Measurements from ENCODE around the gene CDC42EP2. TPM values are rescaled to one million over a fixed set of nuclear protein-coding genes. Genes with fewer than 3 reads are reported as not detected.
A peak's percentile ranks its signal among the peaks of the same experiment; 100 is the strongest.

Gene CDC42EP2
- total RNA-seq = 1 to 10 TPM; 1.3 to 1.9 (median 1.6) TPM

DNA sequence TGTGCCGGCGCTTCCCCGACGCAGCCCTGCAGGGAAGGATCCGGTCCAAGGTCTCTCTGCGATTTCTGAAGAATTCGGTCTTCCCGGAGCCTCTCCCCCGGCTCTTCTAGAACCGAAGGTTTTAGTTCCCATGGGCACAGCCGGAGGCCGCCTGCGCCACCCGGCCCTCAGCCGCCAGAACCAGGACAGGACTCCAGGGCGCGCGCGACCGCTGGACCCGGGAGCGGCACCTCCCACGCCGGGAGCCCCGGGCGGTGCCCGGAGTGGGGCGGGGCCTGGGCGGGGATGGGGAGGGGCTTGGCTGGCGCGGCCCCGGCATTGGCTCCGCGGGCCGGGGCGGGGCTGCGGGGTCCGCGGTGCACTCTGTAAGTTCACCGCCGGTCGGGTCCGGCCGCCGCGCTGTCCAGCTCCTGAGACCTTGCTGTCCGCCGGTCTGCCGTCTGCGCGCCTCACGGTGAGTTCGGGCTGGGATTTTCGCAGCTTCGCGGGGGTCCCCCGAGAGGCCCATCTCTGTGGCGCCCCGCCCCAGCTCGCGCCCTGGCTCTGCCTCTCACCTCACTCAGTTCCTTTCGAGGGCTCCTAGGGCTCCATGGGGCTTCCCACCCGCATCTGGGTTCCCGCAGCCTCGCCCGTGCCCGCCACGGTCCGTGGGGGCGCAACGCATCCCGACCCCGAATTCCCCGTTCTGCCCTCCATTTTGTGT is at the start of gene CDC42EP2:
Gene CDC42EP2, plus strand, starts transcription at position 366 of the 703 bp plus-strand sequence. CDS start 6,033 bp downstream, outside the sequence.
- H3K4me3 Mint-ChIP-seq = peak within 1 kb of the TSS; percentile 78
- H3K36me3 Mint-ChIP-seq (ENCODE audit: insufficient read depth) = no peaks in the 10 kb centered on the region
- peaks cover 9% of the 10 kb centered on the region for H3K27me3 Mint-ChIP-seq (ENCODE audit: low read depth)
- ATAC-seq (peak; percentile 92), DNase-seq (peak; percentile 70)
- H3K9me3 Mint-ChIP-seq = no peaks in the 10 kb centered on the region
- peaks cover 8% of the 10 kb centered on the region for H3K4me1 Mint-ChIP-seq (ENCODE audit: low read depth)

- DNase-seq (no peak), ATAC-seq (no peak)
- Mint-ChIP-seq H3K4me1 (ENCODE audit: low read depth) (peaks cover 22% of the 10 kb centered on the region), H3K9me3 (no peaks in the 10 kb centered on the region), H3K4me3 (no peak overlapping the region), H3K27me3 (ENCODE audit: low read depth) (peaks cover 2% of the 10 kb centered on the region), H3K36me3 (ENCODE audit: insufficient read depth) (peaks cover 22% of the 10 kb centered on the region)
Measured at GRCh38 chr11:65266210-65266609, 48.5 kb upstream of the CDC42EP2 start.

GRCh38 chr11:65274735-65275682 is 39.7 kb upstream of the CDC42EP2 start:
- H3K4me1 Mint-ChIP-seq (ENCODE audit: low read depth) = peaks cover 11% of the 10 kb centered on the region
- DNase-seq (no peak), ATAC-seq (no peak)
- no peak overlapping the region for H3K4me3 Mint-ChIP-seq
- H3K27me3 Mint-ChIP-seq (ENCODE audit: low read depth) = no peaks in the 10 kb centered on the region
- no peaks in the 10 kb centered on the region for H3K9me3 Mint-ChIP-seq
- H3K36me3 Mint-ChIP-seq (ENCODE audit: insufficient read depth) = peaks cover 28% of the 10 kb centered on the region

GRCh38 chr11:65275906-65276305 is 38.8 kb upstream of the CDC42EP2 start:
- Mint-ChIP-seq H3K4me3 (no peak overlapping the region), H3K9me3 (no peaks in the 10 kb centered on the region), H3K27me3 (ENCODE audit: low read depth) (no peaks in the 10 kb centered on the region), H3K4me1 (ENCODE audit: low read depth) (peaks cover 15% of the 10 kb centered on the region), H3K36me3 (ENCODE audit: insufficient read depth) (peaks cover 25% of the 10 kb centered on the region)
- no peak for ATAC-seq
- DNase-seq = no peak

DNA sequence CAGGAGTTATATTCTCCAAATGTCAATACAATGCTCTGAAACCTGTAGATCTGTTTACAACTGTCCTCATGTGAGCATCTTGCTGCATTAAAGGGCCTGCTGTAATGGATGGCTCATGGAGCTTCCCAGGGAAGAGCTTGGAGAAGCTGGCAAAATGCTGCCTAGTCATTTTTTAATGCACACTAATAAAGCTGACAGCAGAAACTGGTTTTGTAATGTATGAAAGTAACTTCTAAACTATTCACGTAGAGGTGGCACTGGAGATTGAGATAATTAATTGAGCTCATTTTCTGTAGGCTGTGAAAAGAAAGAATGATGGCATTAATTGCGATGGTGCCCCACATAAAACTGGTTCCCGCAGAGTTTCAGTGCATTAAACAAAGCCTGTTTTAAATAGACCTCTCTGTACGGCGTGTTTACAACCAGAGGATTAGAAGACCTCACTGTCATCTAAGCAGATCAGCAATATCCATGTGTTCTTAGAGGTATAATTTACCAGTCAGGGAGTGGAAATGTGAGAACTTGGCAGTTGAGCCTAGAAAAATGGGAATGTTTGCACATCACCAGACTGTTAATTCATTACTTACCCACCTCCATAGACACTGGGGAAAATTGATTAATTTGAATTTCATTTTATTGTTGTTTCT is 36.9 kb upstream of the CDC42EP2 start:
- H3K4me3 Mint-ChIP-seq = no peak overlapping the region
- peaks cover 36% of the 10 kb centered on the region for H3K36me3 Mint-ChIP-seq (ENCODE audit: insufficient read depth)
- H3K9me3 Mint-ChIP-seq = no peaks in the 10 kb centered on the region
- no peak for ATAC-seq
- no peaks in the 10 kb centered on the region for H3K27me3 Mint-ChIP-seq (ENCODE audit: low read depth)
- peaks cover 15% of the 10 kb centered on the region for H3K4me1 Mint-ChIP-seq (ENCODE audit: low read depth)
- no peak for DNase-seq

- DNase-seq (no peak), ATAC-seq (no peak)
- Mint-ChIP-seq H3K4me3 (no peak overlapping the region), H3K27me3 (ENCODE audit: low read depth) (no peaks in the 10 kb centered on the region), H3K36me3 (ENCODE audit: insufficient read depth) (peaks cover 36% of the 10 kb centered on the region), H3K9me3 (no peaks in the 10 kb centered on the region), H3K4me1 (ENCODE audit: low read depth) (peaks cover 15% of the 10 kb centered on the region)
Measured at GRCh38 chr11:65278356-65278755, 36.3 kb upstream of the CDC42EP2 start.

DNA sequence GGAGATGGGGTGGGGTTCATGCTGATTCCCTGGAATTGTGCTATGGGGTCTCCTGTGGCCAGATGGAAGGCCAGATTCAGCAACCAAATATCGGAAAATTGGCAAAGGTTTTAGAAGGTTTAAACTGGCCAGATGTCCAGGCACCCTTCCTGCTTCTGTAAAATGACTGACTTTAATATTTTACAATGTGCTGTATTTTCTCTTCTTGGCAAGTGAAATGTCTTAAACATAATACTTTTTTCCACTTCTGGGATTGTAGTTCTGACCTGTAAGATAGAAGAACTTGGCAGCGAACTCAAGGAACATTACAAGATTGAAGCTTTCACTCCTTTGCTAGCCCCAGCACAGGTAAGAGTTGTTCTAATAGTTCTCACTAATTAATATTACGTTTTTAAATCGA is 35.4 kb upstream of the CDC42EP2 start:
- no peak for ATAC-seq
- DNase-seq = no peak
- H3K9me3 Mint-ChIP-seq = no peaks in the 10 kb centered on the region
- H3K4me1 Mint-ChIP-seq (ENCODE audit: low read depth) = peaks cover 15% of the 10 kb centered on the region
- no peak overlapping the region for H3K4me3 Mint-ChIP-seq
- peaks cover 36% of the 10 kb centered on the region for H3K36me3 Mint-ChIP-seq (ENCODE audit: insufficient read depth)
- no peaks in the 10 kb centered on the region for H3K27me3 Mint-ChIP-seq (ENCODE audit: low read depth)

- Mint-ChIP-seq H3K27me3 (ENCODE audit: low read depth) (no peaks in the 10 kb centered on the region), H3K36me3 (ENCODE audit: insufficient read depth) (peaks cover 36% of the 10 kb centered on the region), H3K4me3 (no peak overlapping the region), H3K9me3 (no peaks in the 10 kb centered on the region), H3K4me1 (ENCODE audit: low read depth) (peaks cover 15% of the 10 kb centered on the region)
- DNase-seq = peak; percentile 20
- ATAC-seq = peak; percentile 95 to 97
Measured at GRCh38 chr11:65279741-65280440, 34.8 kb upstream of the CDC42EP2 start.

DNA sequence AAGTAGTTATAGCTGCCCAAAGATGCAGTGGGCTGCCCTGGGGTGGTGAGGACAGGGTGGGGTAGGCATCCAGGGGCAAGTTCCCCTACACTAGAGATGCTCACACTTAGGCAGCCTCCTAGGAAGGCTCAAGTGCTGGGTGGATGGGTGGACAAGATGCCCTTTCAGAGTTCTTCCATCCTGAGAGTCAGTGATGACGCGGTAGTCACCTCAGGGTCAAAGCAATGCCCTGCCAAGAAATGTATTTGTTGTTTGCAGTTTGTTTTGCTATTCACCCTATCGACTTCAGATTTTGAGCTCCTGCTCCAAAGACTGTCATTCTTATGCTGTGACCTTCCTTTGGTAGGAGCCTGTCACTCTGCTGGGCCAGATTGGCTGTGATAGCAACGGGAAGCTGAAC is 34.0 kb upstream of the CDC42EP2 start:
- Mint-ChIP-seq H3K9me3 (no peaks in the 10 kb centered on the region), H3K4me1 (ENCODE audit: low read depth) (peaks cover 15% of the 10 kb centered on the region), H3K27me3 (ENCODE audit: low read depth) (no peaks in the 10 kb centered on the region), H3K36me3 (ENCODE audit: insufficient read depth) (peaks cover 37% of the 10 kb centered on the region), H3K4me3 (no peak overlapping the region)
- no peak for DNase-seq
- ATAC-seq = no peak

DNA sequence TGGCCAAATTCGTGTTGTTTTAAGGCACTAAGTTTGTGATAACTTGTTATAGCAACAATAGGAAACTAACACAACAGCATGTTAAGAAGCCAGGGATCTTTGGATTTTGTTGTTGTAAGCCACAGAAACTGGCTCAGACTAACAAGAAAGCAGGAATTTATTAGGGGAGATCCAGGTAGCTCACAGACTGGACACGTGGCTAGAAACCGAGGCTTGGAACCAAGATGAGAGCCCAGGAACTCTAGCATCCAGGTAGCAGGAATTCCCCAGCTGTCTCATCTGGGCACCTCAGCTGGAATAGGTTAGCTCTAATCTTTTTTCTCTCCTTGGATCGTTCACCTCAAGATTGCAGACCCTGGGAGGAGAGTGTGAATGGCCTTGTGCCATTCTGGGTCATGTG is 28.0 kb upstream of the CDC42EP2 start:
- ATAC-seq (no peak), DNase-seq (no peak)
- no peaks in the 10 kb centered on the region for H3K27me3 Mint-ChIP-seq (ENCODE audit: low read depth)
- no peak overlapping the region for H3K4me3 Mint-ChIP-seq
- H3K36me3 Mint-ChIP-seq (ENCODE audit: insufficient read depth) = peaks cover 36% of the 10 kb centered on the region
- H3K9me3 Mint-ChIP-seq = no peaks in the 10 kb centered on the region
- H3K4me1 Mint-ChIP-seq (ENCODE audit: low read depth) = peaks cover 4% of the 10 kb centered on the region

GRCh38 chr11:65287601-65288000 is 27.1 kb upstream of the CDC42EP2 start:
- DNase-seq (no peak), ATAC-seq (no peak)
- Mint-ChIP-seq H3K4me1 (ENCODE audit: low read depth) (peaks cover 4% of the 10 kb centered on the region), H3K4me3 (no peak overlapping the region), H3K36me3 (ENCODE audit: insufficient read depth) (peaks cover 33% of the 10 kb centered on the region), H3K9me3 (no peaks in the 10 kb centered on the region), H3K27me3 (ENCODE audit: low read depth) (no peaks in the 10 kb centered on the region)

GRCh38 chr11:65288706-65289536 is 25.7 kb upstream of the CDC42EP2 start:
- no peak for DNase-seq
- Mint-ChIP-seq H3K36me3 (ENCODE audit: insufficient read depth) (peaks cover 37% of the 10 kb centered on the region), H3K4me1 (ENCODE audit: low read depth) (peaks cover 4% of the 10 kb centered on the region), H3K4me3 (no peak overlapping the region), H3K27me3 (ENCODE audit: low read depth) (no peaks in the 10 kb centered on the region), H3K9me3 (no peaks in the 10 kb centered on the region)
- ATAC-seq = no peak

DNA sequence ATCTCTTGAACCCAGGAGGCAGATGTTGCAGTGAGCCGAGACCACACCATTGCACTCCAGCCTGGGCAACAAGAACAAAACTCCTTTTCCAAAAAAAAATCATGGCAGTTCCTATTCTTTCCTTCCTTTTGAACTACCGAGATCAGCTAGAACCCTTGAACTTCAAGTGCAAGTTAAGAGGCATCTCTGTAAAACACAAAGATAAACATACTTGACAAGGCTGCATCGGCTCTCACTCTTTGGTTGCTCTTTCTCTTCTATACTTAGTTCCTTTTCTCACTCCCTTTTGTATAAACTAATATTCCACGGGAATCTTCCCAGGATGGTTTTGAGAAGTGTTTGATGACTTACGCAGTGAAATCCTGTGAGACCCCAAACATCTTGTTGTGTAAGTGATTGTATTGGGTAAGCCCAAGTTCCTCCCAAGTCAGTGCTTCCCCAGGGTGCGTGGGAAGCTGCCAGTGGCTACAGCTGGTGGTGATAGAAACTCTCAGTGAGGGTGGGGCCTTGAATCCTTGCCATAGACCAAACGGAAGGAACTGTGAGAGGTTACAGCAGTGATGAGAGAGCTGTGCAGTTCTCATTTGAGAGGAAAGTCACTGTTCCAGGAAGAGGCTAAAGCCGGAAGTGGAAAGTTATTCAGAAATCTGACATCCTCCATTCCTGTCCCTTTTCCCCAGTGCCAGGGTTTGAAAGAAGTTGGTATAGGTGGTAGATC is 24.1 kb upstream of the CDC42EP2 start:
- DNase-seq (no peak), ATAC-seq (no peak)
- no peaks in the 10 kb centered on the region for H3K9me3 Mint-ChIP-seq
- no peaks in the 10 kb centered on the region for H3K27me3 Mint-ChIP-seq (ENCODE audit: low read depth)
- H3K4me1 Mint-ChIP-seq (ENCODE audit: low read depth) = peaks cover 4% of the 10 kb centered on the region
- peaks cover 47% of the 10 kb centered on the region for H3K36me3 Mint-ChIP-seq (ENCODE audit: insufficient read depth)
- no peak overlapping the region for H3K4me3 Mint-ChIP-seq
